Dedifferentiated amniotic fluid mesenchymal stem cell (primary cell): ENCODE data around the gene DQX1.

Source experiments
- DNase-seq: peaks from one replicate; pipeline ENCODE4 v3.0.0-alpha.2; 2016; ENCODE audit errors: extremely low spot score

DQX1 gene

GRCh38 chr2:74532222-74532621 lies 6.2 kb upstream of the DQX1 start:
- DNase-seq = no peak

GRCh38 chr2:74531666-74532065 lies 5.6 kb upstream of the DQX1 start:
- no peak for DNase-seq

DNA sequence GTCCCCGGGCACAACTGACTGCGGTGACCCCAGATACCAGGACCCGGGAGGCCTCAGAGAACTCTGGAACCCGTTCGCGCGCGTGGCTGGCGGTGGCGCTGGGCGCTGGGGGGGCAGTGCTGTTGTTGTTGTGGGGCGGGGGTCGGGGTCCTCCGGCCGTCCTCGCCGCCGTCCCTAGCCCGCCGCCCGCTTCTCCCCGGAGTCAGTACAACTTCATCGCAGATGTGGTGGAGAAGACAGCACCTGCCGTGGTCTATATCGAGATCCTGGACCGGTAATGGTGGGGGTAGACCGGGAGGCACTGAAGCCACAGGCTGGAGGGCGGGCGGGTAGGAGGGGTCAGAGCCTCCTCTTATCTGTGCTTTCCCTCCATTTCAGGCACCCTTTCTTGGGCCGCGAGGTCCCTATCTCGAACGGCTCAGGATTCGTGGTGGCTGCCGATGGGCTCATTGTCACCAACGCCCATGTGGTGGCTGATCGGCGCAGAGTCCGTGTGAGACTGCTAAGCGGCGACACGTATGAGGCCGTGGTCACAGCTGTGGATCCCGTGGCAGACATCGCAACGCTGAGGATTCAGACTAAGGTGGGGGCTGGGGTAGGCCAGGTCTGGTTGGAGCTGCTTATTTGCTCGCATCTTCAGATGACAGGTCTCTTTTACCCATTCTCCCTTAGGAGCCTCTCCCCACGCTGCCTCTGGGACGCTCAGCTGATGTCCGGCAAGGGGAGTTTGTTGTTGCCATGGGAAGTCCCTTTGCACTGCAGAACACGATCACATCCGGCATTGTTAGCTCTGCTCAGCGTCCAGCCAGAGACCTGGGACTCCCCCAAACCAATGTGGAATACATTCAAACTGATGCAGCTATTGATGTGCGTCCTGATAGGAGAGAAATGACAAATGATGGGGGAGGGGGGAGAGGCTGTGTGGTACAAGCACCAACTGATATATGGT lies 4.5 kb upstream of the DQX1 start:
- no peak for DNase-seq

- DNase-seq = peak; percentile 99
Observed at GRCh38 chr2:74529357-74530238, 3.6 kb upstream of the DQX1 start, which contains the start of the genes AUP1 and HTRA2. AUP1 (minus strand) TSS chr2:74529706; CDS start chr2:74529629, 77 bp downstream. HTRA2 (plus strand) TSS chr2:74529933; CDS start chr2:74530007, 74 bp downstream.

DNA sequence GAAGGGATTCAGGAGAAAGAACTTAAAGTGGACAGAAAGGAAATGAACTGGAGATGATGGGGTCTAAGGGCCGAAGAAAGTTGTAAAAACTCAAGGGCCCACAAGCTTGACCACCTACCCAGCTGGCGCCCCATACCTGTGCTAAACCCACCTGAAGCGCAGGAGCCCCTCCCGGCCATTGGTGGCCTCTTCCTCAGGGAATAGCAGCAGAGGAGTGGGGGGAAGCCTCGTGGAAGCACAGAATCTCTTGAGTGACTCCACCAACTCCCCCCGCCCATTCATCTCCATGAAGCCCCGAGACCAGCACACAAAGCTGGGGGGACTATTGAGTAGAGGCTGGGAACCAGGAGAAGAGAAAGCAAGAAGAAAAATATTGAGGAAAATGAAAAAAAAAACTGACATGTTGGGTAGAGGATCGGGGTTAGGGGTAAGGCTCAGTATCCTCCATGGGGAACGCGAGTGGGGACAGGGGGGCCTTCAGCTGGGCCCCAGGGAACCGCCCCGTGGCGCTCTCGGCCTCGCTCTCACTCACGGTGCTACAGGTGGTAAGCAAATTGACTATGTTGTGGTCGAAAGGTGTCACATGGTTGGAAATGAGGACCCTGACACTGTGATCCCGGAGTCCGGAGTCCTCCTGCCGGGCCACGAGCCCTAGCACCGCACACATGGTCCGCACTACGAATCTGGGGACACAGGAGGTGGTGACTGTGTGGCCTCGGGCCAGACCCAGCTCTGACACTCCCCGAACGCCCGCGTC lies 2.7 kb upstream of the DQX1 start:
- DNase-seq = no peak

DNA sequence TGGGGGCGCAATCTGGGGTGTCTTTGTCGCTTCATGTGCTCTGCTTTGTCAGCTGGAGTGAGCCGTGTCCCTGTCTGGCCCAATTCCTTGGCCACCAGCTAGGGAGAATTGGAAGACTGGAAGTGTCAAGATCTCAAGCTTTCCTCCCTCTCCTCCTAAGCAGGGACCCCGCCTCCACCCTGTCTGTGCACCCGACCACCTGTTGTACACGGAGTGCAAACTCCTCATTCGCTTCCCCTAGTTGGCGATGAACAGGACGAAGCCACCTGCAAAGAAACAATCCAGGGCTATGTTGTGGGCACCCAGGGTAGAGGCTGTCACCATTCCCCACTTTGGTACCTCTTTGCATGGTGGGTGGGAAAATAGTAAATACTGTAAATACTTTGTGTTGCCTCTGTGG lies 1.7 kb upstream of the DQX1 start:
- no peak for DNase-seq

- no peak for DNase-seq
Observed at GRCh38 chr2:74526649-74527230, 709 bp upstream of the DQX1 start.

DNA sequence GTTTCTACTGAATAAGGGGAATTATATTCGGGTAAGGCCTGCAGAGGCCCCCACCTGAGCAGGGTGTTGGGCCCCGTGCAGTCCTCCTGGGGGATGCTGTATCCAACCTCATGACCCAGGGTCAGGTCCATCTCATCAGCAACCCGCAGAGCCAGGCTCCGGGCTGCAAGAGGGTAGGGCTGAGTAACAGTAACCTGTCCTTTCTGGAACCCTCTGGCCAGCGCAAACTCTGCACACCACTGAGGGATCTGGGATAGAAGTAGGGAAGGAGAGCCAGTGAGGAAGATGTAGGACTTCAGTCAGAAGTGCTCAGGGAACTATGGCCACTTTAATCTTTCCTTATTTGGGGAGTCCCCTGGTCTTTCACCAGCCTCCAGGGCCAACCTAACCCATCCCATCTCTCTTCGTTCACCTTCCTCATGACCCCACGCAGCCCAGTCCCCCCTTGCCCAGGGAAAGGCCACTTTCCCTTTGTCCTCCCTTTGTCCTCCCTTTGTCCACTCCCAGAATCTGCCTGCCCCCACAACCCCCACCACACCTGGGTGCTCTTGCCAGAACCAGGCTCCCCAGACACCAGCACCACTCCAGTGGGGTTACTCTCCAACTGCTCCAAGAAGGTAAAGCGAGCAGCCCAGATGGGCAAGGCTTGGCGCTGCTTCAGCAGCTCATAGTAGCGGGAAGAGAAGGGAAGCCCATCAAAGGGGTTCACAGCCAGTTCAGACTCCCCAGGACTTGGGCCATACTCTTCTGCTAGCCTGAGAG lies 895 bp downstream of the DQX1 start:
- no peak for DNase-seq

DNA sequence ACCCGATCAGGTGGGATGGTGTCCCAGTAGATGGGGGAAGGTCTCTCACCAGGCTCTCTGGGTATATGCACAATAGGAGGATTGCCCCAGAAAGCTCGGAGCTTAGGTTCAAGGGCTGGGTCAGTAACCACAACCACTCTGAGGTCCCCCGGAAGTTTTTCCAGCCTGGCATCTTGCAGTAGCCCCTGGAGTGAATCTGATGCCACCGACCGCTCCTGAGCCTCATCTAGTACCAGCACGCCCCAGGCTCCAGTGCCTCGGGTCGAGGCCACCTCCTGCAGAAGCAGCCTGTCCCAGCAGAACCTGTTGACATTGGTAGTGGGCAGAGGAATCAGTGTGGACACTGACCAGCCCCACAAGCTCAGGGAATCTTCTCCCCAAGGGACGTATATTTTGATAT lies 2.0 kb downstream of the DQX1 start:
- no peak for DNase-seq

- no peak for DNase-seq
Observed at GRCh38 chr2:74522516-74522915, 3.5 kb downstream of the DQX1 start.

DNA sequence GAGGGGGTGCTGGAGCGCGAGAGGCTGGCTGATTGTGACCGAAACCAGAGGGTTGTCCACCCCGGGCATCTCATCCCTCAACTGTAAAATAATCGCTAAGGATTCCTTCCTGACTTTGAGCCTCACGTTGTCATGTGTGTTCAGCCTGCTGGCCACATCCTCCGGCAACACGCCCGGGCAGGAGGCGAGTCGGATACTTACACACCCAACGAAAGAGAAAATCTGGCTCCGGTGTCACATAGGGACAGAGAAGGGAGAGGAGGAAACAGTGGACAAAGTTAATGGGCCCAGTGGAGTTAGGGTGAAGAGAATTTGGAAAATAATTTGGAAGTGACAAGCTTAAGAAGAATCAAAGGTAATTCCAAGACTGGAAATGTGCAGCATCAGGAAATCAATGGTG lies 9.4 kb downstream of the DQX1 start:
- DNase-seq = no peak

DNA sequence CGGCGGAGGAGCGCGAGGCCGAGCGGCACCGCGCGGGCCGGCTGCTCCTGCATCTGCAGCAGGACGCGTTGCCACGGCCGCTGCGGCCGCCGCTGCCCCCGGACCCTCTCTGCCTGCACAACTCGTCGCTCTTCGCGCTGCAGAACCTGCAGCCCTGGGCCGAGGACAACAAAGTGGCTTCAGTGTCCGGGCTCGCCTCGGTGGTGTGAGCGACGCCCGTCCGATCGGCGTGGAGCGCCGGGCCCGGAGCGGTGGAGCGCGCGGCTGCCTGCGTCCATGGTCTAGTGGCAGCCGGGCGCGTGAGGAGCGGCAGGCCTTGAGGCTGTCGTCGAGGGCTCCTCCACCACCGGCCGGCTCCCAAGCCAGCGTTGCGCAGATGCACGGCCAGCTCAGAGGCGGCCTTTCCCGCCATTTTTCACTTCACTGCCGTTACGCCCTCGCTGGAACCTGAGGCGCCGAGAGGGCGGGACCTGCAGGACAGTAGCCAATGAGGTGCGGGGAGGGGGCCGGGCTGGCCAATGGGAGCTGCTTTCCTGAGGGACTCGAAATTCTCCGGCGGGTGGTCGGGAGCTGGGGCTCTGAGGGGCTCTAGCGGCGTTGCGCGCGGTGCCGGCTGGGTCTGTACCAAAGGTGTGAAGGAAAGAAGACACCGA lies 9.9 kb downstream of the DQX1 start:
- DNase-seq = no peak

DNA sequence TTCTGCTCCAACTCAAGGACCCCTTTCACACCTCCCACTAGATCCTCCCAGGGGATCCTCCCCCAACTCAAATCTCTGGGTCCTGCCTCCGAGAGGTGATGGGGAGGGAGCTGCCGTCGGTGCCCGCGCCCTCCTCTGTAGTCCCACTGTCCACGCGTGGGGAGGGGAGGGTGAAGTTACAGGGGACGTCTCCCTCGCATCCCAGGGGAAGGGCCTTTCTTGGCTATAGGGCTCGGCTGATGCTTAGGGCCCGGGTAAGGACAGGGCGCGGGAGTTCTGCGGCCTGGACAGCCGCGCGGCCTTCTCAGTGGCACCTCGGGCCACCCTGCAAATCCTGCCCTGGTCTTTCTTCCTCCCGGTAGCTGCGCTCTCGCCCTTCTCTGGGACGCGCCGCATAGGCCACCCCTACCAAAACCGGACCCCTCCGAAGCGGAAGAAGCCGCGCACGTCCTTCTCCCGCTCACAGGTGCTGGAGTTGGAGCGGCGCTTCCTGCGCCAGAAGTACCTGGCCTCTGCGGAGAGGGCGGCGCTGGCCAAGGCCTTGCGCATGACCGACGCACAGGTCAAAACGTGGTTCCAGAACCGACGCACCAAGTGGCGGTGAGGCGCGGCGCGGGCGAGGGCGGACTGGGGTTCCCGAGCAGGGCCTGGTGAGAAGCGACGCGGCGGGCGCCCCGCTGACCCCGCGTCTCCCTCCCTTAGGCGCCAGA lies 10.6 kb downstream of the DQX1 start:
- no peak for DNase-seq

DNA sequence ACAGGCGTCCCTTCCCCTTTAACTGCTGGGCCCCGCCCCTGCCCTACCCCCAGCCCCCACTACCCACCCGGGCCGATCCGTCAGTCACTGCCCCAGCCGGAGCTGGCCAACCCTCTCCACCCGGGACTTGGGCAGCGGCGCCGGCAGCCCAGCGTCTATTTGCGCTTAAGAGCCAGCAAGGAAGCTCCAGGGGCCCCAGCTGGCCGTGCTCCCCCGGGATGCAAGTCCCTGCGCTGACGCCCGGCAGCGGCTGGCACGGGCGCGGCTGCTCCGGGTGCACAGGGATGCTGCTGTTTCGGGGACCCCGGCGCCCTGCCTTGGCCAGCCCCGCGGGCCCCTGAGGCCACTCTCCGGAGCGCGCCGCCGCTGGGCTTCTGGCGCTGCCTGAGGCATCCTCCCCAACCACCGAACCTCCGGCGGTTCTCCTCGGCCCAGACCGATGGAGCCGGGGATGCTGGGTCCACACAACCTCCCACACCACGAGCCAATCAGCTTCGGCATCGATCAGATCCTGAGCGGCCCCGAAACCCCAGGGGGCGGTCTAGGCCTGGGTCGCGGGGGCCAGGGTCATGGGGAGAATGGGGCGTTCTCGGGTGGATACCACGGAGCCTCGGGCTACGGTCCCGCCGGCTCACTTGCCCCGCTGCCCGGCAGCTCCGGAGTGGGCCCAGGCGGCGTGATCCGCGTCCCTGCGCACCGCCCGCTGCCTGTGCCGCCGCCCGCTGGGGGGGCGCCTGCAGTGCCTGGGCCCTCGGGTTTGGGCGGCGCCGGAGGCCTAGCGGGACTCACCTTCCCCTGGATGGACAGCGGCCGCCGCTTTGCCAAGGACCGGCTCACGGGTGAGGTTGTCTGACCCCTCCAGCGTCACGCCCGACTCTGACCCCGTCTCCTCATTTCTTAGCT lies 11.4 kb downstream of the DQX1 start, which contains the start of gene TLX2:
Gene TLX2 (plus strand): TSS at position 83 of the 903 bp plus-strand sequence. CDS start 357 bp downstream, at position 440.
- DNase-seq = no peak

- DNase-seq = no peak
Observed at GRCh38 chr2:74513605-74514367, 12.2 kb downstream of the DQX1 start.

- no peak for DNase-seq
Observed at GRCh38 chr2:74512744-74513604, 13.1 kb downstream of the DQX1 start.
